ENCODE data around the gene PPP1R2.

PPP1R2 gene

DNA sequence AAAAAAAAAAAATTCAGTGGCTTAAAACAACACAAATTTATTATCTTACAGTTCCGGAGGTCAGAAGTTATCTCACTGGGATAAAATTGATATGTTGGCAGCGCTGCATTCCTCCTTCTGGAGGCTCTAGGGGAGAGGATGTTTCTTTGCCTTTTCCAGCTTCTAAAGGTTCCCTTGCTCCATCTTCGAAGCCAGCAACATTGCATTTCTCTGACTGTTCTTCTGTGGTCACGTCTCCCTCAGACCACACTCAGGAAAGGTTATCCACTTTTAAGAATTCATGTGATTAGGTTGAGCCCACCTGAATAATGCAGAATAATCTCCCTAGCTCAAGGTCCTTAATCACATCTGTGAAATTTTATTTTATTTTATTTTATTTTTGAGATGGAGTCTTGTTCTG, 76.9 kb downstream of the PPP1R2 start:
- CTCF ChIA-PET: no interaction called here
- TF ChIP-seq, protein P1, sequence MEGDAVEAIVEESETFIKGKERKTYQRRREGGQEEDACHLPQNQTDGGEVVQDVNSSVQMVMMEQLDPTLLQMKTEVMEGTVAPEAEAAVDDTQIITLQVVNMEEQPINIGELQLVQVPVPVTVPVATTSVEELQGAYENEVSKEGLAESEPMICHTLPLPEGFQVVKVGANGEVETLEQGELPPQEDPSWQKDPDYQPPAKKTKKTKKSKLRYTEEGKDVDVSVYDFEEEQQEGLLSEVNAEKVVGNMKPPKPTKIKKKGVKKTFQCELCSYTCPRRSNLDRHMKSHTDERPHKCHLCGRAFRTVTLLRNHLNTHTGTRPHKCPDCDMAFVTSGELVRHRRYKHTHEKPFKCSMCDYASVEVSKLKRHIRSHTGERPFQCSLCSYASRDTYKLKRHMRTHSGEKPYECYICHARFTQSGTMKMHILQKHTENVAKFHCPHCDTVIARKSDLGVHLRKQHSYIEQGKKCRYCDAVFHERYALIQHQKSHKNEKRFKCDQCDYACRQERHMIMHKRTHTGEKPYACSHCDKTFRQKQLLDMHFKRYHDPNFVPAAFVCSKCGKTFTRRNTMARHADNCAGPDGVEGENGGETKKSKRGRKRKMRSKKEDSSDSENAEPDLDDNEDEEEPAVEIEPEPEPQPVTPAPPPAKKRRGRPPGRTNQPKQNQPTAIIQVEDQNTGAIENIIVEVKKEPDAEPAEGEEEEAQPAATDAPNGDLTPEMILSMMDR (conservative IDR thresholded peaks at IDR 0.05; ENCODE audit: low read depth): no peak
- DNase-seq (ENCODE audit: low spot score): no peak
- H3K27ac ChIP-seq: no peak overlapping the region
- POLR2A ChIA-PET (ENCODE audit: low non-redundant PET): no interaction called here

Measured in RWPE1 (cell line).